Psoas muscle (tissue), 8 donors: ENCODE data around the gene PARD6B. TPM values are rescaled to one million over a fixed set of nuclear protein-coding genes. Genes with fewer than 3 reads are reported as not detected.
"Not testable (repeated sequence)": the region's sequence is repeated elsewhere in the genome, so short reads cannot be mapped to it uniquely, and the experiment has no call there.

ENCODE experiments used
- ATAC-seq, 4 donors: fragments of 200-7000 bp; cut with Tn5 transposase; one replicate each; pipeline ENCODE4 v1.9.1; 2020; ENCODE audit warnings: moderate library complexity in 3 of 4, mild to moderate bottlenecking in 2 of 4
- DNase-seq, 2 donors: peaks; one replicate each; pipeline ENCODE4 v3.0.0-alpha.2; 2020
- H3K27ac ChIP-seq: fragments of 200-600 bp; one replicate; pipeline ENCODE4 v1.8.0; 2022
- H3K27me3 ChIP-seq, 3 donors: fragments of 200-600 bp in 1 of 3; one replicate each; pipeline versions ENCODE4 v1.6.1 to v1.8.0; 2013 to 2022; ENCODE audit warnings: low read length in 2 of 3, mild to moderate bottlenecking in 2 of 3, moderate library complexity in 1 of 3; ENCODE audit not compliant: insufficient read depth in 3 of 3
- H3K36me3 ChIP-seq, 2 donors: fragments of 200-600 bp in 1 of 2; one replicate each; pipeline versions ENCODE4 v1.6.1 to v1.8.0; 2013 to 2022; ENCODE audit warnings: low read depth in 1 of 2, mild to moderate bottlenecking in 1 of 2, moderate library complexity in 1 of 2; ENCODE audit not compliant: insufficient read depth in 1 of 2
- H3K4me1 ChIP-seq: fragments of 200-600 bp; one replicate; pipeline ENCODE4 v1.8.0; 2022
- H3K4me3 ChIP-seq: fragments of 200-600 bp; one replicate; pipeline ENCODE4 v1.8.0; 2022; ENCODE audit warnings: mild to moderate bottlenecking
- H3K9me3 ChIP-seq: fragments of 200-600 bp; one replicate; pipeline ENCODE4 v1.8.0; 2022
- CTCF ChIP-seq: fragments of 200-600 bp; IDR thresholded peaks from one replicate; pipeline ENCODE4 v1.8.0; 2022; ENCODE audit warnings: antibody characterized with exemption
- WGBS, 3 donors: extraction: QIAGEN DNeasy Blood & Tissue Kit; methylation state at CpG; one replicate each; pipeline versions ENCODE4 v1.1.6 to v1.1.7; 2013; 5-methylcytosine and 5-hydroxymethylcytosine counted together
- intact Hi-C, 2 donors: fragments of 100-400 bp; cut with DNase I; formaldehyde crosslinking; loops; one replicate each; pipeline versions ENCODE4 v1.11.0 to v1.14.2; 2022
- polyA plus RNA-seq, 3 donors: library from polyadenylated mRNA; stranded (reverse); fragments of 200-250 nt; gene quantifications; one replicate each; pipeline ENCODE4 v1.2.3, GENCODE V29; 2013
- total RNA-seq, 4 donors: library from RNA; stranded (reverse); fragmentation: NEBNext Ultra II Directional in 2 of 4; extraction: Animal tissue kit (Norgen Biotek cat#: 25700) in 2 of 4; gene quantifications; one replicate each; pipeline versions ENCODE4 v1.2.1 to v1.2.4, GENCODE V29; 2021 to 2023
- donor health status: healthy with polysubstance abuse.
- donor health status: DM: no; HTN: no; CAD: no; lungs with moderate emphysema.
- donor health status: Bipolar disorder and iron deficiency.
- donor health status: healthy.
- donor health status: DM: yes; HTN: yes; CAD: no.
- donor health status: DM: no; HTN: no; CAD: no.
- donor health status: DM: no; HTN: no; CAD: no.
- donor health status: DM: yes; HTN: yes; CAD: no.

PARD6B gene
- total and polyA plus RNA-seq, 7 donors: 0.27 to 5.0 (median 0.97) TPM

- Histone ChIP-seq H3K27me3 (no peaks in the 10 kb centered on the region), H3K27ac (no peak overlapping the region), H3K4me3 (no peak overlapping the region), H3K36me3 (no peaks in the 10 kb centered on the region), H3K4me1 (peaks cover 4% of the 10 kb centered on the region), H3K9me3 (no peaks in the 10 kb centered on the region)
- TF ChIP-seq CTCF: peak; percentile 39
- 42 to 52% (median 49%) methylated on average over 18 of the region's 18 CpGs for WGBS, 3 donors
- peak in 1 of 4 donors; percentile 56 for ATAC-seq
- intact Hi-C loops: no loop called here
- peak in 1 of 2 donors; percentile 40 for DNase-seq
These were observed 56.9 kb downstream of the PARD6B start for GRCh38 chr20:50788045-50788991.

GRCh38 chr20:50789968-50790650 is 58.7 kb downstream of the PARD6B start:
- Histone ChIP-seq H3K36me3 (no peaks in the 10 kb centered on the region), H3K4me3 (no peak overlapping the region), H3K4me1 (peaks cover 4% of the 10 kb centered on the region), H3K27me3 (no peaks in the 10 kb centered on the region), H3K27ac (no peak overlapping the region), H3K9me3 (no peaks in the 10 kb centered on the region)
- DNase-seq (peak in 1 of 2 donors; percentile 23), ATAC-seq (no peak)
- intact Hi-C loops: loop anchor here (5.0 kb wide), 2 partner anchors 132 to 137 kb away; no protein-coding TSS in a partner anchor
- no peak for TF ChIP-seq CTCF
- WGBS, 3 donors: 74 to 83% (median 79%) methylated on average over 11 of the region's 11 CpGs

- Histone ChIP-seq H3K36me3 (no peaks in the 10 kb centered on the region), H3K4me3 (peak overlapping the region; percentile 38), H3K27ac (peak overlapping the region; percentile 53), H3K27me3 (no peaks in the 10 kb centered on the region), H3K9me3 (no peaks in the 10 kb centered on the region), H3K4me1 (peaks cover 4% of the 10 kb centered on the region)
- DNase-seq: peak; percentile 82 to 91
- WGBS, 3 donors: 9 to 12% (median 9%) methylated on average over 22 to 23 of the region's 23 CpGs
- peak; percentile 61 for TF ChIP-seq CTCF
- peak; percentile 69 to 80 (median 77) for ATAC-seq
- intact Hi-C loops: loop anchor here (5.0 kb wide), 2 partner anchors 132 to 137 kb away; no protein-coding TSS in a partner anchor
These were observed 59.4 kb downstream of the PARD6B start for GRCh38 chr20:50790651-50791277.

GRCh38 chr20:50792708-50793574 is 61.6 kb downstream of the PARD6B start:
- TF ChIP-seq CTCF: no peak
- DNase-seq (peak in 1 of 2 donors; percentile 43), ATAC-seq (no peak)
- 71 to 79% (median 76%) methylated on average over 14 of the region's 14 CpGs for WGBS, 3 donors
- Histone ChIP-seq H3K4me1 (peaks cover 4% of the 10 kb centered on the region), H3K27me3 (no peaks in the 10 kb centered on the region), H3K27ac (no peak overlapping the region), H3K4me3 (no peak overlapping the region), H3K36me3 (no peaks in the 10 kb centered on the region), H3K9me3 (no peaks in the 10 kb centered on the region)
- intact Hi-C loops: loop anchor here (5.0 kb wide), 2 partner anchors 129 to 134 kb away; no protein-coding TSS in a partner anchor

- not testable (repeated sequence) for H3K4me1 ChIP-seq, H3K4me3 ChIP-seq, ATAC-seq, H3K27me3 ChIP-seq, H3K36me3 ChIP-seq, H3K27ac ChIP-seq, H3K9me3 ChIP-seq
- intact Hi-C loops: loop anchor here (2.0 to 5.0 kb wide), 3 partner anchors 129 to 513 kb away; no protein-coding TSS in a partner anchor
- peak in 1 of 2 donors; percentile 8 for DNase-seq
- 75 to 79% (median 78%) methylated on average over 13 of the region's 13 CpGs for whole genome bisulfite sequencing, 3 donors
These were observed 62.2 kb downstream of the PARD6B start for GRCh38 chr20:50793575-50794016.
